NCI-H1105 (cell line): Measurements from ENCODE around the gene C1orf115.
"Not testable (repeated sequence)": the region's sequence is repeated elsewhere in the genome, so short reads cannot be mapped to it uniquely, and the experiment has no call there.

Experiments used
- DNase-seq: peaks from one replicate; lab custom pipeline; 2025; lab: John Stamatoyannopoulos, UW

C1orf115 gene

DNA sequence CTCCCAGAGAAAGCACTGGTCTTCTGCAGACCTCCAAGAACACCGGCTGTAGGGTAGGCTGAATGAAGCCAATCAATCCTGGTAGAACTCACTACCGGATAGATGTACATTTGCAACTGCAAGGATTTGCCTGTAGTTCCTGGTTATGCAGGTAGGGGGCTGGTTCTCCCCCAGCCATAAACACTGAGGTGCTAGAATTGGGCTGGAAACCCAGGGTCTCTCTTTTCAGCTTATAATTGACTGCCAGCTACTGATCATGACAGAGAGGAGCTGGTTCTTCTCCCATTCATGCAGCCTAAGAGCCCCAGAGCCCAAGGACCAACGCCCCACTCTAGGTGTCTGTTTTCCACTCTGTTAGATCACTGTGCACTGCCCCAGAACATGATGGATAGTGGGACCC is 36.5 kb downstream of the C1orf115 start:
- DNase-seq: no peak

DNA sequence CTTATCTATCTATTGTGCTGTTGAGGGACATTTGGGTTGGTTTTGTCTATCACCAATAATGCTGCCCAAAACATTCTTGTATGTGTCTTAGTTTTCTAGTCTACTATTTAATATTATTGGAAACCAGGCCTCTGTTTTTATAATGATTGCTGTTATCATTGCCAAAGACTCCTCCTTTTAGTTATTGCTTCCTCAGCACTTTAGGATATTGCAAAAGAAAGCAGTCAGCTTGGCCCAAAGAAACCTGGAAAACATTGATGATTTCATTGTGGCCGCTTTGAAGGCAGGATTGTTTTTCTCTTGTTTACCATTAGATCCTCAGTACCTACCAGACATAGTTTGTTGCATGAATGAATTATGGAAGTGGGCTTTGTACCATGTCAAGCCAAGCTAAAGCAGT is 37.4 kb downstream of the C1orf115 start:
- no peak for DNase-seq

DNA sequence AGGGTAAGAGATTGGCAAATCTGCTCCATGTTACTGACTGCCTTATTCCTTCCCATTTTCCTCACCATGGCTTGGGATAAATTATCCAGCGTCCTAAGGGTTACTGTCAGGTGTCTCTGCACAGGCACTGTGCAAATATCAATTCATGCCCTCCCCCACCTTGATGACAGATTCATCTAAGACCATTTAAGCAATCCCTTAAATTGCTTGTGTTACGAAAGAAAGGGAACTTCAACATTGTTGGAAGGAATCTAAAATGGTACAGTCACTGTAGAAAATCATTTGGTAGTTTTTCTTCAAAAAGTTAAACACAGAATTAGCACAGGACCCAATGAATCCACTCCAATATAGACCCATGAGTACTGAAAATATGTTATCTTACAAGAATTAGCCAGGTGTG is 40.3 kb downstream of the C1orf115 start:
- no peak for DNase-seq

DNA sequence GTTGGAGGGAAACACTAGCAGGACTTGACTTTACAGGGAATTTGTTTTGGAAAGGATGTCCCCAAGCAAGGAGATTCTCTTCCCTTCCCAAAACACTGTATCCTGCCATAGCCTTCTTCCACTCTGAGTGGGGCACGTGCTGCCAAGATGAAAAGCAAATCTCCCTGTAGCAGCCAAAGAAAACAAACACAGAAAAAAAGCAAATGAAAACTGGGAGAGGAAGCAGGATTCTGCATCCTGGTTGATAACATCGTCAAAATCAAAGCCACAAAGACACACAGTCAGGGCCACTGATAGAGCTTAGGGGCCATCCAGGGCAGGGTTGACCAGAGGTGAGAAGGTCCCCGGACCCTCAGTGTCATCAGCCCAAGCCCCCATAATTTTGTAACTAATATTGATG is 42.0 kb downstream of the C1orf115 start:
- DNase-seq: no peak

DNA sequence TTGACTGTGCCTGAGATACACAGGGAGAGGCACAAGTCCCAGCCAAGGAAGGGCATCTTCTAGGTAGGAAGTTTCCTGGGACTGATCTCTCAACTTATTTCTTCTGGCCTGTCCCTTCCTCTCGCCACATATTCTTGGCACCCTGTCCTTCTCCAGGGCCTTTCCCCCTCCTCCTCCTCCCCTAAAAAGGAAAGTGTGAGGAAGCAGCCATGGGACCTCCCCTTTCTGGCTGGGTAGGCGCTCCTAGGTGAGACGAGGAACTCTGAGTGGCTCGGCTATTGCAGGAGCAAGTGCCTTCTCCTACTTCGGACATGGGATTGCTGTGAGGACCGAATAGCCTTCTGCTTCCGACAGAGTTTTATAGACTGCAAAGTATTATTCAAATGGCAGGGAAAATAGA is 42.5 kb downstream of the C1orf115 start:
- DNase-seq: no peak

DNA sequence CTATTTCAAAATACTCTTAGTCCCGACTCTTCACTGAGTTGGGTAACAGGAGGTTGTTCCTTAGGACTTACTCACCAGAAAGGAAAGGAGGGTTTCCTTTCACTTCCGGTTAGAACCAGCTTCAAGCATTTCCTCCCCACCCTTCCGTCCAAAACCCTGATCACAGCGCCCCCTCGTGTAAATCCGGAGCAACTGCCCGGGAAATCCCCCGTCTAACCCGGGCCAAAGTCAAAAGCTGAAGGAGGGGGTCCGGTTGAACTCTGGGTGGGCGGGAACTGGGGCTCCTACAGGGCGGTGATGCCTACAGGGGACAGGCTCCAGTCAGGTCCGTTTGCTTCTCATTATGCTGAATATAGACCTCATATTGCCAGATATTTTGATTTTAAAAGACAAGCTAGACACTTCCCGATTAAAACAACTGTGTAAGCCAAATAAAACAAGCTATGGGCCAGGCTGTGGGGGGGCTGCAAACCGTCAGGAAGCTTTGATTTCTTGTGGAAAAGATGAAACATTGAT is 43.0 kb downstream of the C1orf115 start:
- peak; percentile 70 for DNase-seq

DNA sequence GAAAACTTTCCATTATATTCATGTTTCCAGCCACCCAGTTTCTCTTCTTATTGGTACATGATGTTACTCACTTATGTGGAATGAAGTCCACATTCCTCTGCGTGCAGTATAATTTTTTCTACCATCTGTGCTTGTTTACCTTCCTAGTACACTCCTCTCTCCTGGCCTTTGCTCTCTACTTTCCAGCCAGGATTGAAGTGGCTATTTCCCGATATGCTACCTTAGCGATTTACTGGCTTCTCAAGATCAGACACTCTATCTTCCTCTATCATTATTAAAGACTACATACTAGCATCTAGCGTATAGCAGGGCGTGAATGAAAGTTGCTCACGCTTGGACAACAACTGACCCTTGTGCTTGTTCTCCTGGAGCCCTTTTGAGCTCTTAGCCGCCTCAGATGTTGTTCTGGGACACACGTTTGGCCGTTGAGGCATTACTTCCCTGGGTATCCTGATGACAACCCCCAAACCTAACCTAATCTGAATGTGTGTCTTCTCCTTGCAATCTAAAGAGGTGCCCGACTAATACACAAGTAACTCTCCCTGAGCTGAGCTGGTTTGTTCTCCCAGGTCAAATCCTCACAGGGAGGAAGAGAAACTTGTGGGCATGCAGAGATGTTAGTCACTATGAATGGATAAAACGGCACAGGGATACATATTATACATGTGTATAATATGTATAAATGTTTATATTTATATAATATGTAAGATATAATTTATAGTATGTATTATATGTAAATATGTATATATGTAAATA is 44.6 kb downstream of the C1orf115 start:
- DNase-seq: no peak

DNA sequence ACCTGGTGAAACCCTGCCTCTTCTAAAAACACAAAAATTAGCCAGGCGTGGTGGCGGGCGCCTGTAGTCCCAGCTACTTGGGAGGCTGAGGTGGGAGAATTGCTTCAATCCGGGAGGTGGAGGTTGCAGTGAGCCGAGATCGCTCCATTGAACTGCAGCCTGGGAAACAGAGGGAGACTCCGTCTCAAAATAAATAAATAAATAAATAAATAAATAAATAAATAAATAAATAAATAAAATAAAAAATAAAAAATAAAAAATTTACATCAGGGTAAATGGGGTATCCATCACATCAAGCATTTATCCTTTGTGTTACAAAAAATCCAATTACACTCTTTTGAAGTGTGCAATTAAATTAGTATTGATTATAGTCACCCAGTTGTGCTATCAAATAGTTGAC is 46.1 kb downstream of the C1orf115 start:
- not testable (repeated sequence) for DNase-seq

DNA sequence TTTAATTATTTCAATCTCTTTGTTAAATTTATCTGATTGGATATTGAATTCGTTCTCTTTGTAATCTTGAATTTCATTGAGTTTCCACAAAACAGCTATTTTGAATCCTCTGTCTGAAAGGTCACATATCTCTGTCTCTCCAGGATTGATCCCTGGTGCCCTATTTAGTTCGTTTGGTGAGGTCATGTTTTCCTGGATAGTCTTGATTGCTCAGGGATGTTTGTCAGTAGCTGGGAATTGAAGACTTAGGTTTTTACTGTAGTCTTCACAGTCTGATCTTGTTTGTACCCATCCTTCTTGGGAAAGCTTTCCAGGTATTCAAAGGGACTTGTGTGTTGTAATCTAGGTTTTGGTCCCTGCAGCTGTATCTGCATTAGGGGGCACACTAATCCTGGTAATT is 51.2 kb downstream of the C1orf115 start:
- no peak for DNase-seq

DNA sequence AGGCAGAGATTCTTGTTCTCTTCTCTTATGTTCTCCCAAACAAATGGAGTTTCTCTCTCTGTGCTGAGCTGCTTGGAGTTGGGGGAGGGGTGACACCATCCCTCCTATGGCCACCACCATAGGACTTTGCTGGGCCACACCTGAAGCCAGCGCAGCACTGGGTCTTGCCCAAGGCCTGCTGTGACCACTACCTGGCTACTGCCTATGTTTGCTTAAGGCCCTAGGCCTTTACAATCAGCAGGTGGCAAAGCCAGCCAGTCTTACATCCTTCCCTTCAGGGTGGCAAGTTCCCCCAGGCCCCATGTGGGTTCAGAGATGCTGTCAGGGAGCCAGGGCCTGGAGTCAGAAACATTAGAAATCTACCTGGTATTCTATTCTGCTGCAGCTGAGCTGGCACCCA is 51.7 kb downstream of the C1orf115 start:
- no peak for DNase-seq

DNA sequence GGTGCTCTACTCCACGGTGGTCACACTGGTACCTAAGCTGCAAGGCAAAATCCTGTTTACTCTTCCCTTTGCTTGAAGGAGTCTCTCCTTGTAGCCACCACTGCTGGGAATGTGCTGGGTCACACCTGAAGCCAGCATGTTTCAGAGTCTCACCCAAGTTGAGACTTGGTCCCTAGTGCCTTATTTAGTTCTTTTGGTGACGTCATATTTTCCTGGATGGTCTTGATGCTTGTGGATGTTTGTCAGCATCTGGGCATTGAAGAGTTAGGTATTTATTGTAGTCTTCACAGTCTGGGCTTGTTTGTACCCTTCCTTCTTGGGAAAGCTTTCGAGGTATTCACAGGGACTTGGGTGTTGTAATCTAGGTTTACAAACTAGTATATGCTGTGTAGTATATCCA is 52.4 kb downstream of the C1orf115 start:
- no peak for DNase-seq

DNA sequence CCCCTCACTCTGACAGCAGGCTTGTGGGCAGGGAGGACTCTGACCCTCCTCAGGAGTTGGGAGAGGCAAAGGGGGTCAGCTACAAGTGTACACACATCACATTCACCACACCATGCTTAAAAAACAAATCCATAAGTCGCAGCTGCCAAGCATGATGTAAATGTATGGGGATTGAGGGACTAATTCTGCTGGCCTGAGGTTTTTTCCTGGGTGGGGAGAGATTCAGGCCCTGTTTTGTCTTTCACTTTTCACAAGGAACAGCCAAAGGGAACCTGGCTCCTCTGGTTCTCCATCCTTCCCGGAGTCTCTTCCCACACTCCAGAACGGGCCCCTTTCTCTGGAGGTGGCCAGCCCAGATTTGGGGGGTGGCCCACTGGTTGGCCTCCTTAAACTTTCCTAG is 56.7 kb downstream of the C1orf115 start:
- DNase-seq: no peak

DNA sequence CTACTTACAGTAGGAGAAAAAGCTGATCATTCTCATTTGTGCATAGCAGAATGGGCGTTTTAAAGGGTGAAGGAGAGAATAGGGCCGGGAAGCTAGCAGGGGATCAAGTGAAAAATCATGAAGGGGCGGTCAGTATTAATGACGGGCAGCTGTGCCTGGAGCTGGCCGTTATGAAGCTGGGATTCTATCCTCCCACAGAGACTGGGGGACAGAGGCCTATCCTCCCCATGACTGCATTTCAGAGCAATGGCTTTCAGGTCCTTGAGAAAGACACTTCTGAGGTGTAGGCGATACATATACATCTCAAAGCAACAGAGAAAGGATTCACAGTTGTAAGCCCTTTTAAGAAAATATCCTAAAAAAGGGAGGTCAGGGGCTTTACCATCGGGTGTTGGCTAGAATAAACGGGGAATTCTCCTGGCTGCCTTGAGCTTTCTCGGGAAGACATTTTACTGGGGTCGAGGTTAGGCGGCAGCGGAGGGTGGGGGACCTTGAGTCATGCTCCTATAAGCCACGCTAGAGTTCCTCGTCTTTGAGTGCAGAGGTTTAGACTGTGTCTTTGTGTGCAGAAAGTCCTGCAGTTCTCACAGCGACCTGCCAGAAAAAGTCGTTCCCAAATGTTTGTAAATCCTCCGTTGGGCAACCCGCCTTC is 57.4 kb downstream of the C1orf115 start:
- no peak for DNase-seq

DNA sequence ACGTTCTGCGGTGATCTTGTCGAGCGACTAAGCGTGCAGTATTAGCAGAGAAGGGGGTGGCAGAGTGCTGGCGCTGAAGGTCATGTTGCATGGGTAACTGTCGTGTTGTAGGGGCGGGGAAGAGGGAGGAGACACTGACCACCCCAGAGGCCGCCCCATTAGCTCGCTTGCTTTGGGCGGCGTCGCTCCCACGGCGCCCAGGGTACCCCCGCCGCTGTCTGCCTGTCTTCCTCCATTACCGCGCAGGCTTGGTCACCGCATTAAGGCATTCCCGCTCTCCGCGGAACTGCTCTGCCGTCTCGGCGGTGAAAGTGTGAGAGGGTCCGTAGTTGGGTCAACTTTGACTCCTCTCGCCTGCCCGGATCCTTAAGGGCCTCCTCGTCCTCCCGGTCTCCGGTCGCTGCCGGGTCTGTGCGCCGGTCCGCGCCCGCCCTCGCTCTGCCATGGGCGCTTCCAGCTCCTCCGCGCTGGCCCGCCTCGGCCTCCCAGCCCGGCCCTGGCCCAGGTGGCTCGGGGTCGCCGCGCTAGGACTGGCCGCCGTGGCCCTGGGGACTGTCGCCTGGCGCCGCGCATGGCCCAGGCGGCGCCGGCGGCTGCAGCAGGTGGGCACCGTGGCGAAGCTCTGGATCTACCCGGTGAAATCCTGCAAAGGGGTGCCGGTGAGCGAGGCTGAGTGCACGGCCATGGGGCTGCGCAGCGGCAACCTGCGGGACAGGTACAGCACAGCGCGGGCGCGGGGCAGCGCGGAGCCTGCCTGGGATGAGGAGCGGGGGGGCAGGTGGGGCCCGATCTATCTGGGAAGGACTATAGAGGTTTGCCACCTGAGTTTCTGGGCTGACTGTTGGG is 58.1 kb downstream of the C1orf115 start, which contains the start of gene MTARC2:
Gene MTARC2 (plus strand): TSS at position 234 of the 846 bp plus-strand sequence. CDS start 210 bp downstream, at position 444.
- peak; percentile 64 for DNase-seq
